HepG2 (cell line): ENCODE data around the gene AKR1A1. TPM values are rescaled to one million over a fixed set of nuclear protein-coding genes. Genes with fewer than 3 reads are reported as not detected.

Source experiments
- ARHGAP35 ChIP-seq: sonication (generic); formaldehyde crosslinking; IDR thresholded peaks from 2 replicates; pipeline ENCODE4 v1.9.0; 2022; ENCODE audit warnings: mild to moderate bottlenecking, inconsistent platforms, moderate library complexity, missing genetic modification reagents, borderline replicate concordance
- CREM ChIP-seq, 2 experiments: sonication (generic) in 1 of 2; formaldehyde crosslinking in 1 of 2; IDR thresholded peaks; 2 replicates each; pipeline versions ENCODE4 v1.4.0 to v1.6.1; 2016 to 2020; ENCODE audit warnings: antibody characterized with exemption in 1 of 2, mild to moderate bottlenecking in 1 of 2, missing genetic modification reagents in 1 of 2
- ETV6 ChIP-seq: sonication (generic); formaldehyde crosslinking; conservative IDR thresholded peaks from 2 replicates; pipeline ENCODE4 v1.4.0; 2020; ENCODE audit warnings: missing genetic modification reagents
- JUNB ChIP-seq: sonication (generic); formaldehyde crosslinking; IDR thresholded peaks from 2 replicates; pipeline ENCODE4 v1.8.0; 2022; ENCODE audit warnings: missing genetic modification reagents, mild to moderate bottlenecking, borderline replicate concordance
- MBD4 ChIP-seq: IDR thresholded peaks from 2 replicates; pipeline ENCODE4 v1.6.1; 2012; ENCODE audit warnings: low read length, inconsistent platforms, borderline replicate concordance
- NBN ChIP-seq: fragments of 450-650 bp; conservative IDR thresholded peaks from 2 replicates; pipeline ENCODE4 v1.6.1; 2017
- NCOR1 ChIP-seq: fragments of 200-600 bp; sonication (generic); IDR thresholded peaks from 2 replicates; pipeline ENCODE4 v1.7.0; 2017; ENCODE audit warnings: antibody characterized with exemption, low read length, borderline replicate concordance
- NR2F6 ChIP-seq, 2 experiments: IDR thresholded peaks; 2 replicates each; pipeline ENCODE4 v1.6.1; 2016; ENCODE audit warnings: antibody characterized with exemption in 1 of 2, mild to moderate bottlenecking in 1 of 2
- SIN3A ChIP-seq: IDR thresholded peaks from 2 replicates; pipeline ENCODE4 v1.6.1; 2011; ENCODE audit warnings: low read depth, mild to moderate bottlenecking, control low read depth, low read length, borderline replicate concordance
- TAF1 ChIP-seq: sonication (generic); formaldehyde crosslinking; IDR thresholded peaks from 2 replicates; pipeline ENCODE4 v1.4.0; 2020; ENCODE audit warnings: missing genetic modification reagents
- ZMYM2 ChIP-seq: sonication (generic); formaldehyde crosslinking; IDR thresholded peaks from 2 replicates; pipeline ENCODE4 v1.8.0; 2022; ENCODE audit warnings: mild to moderate bottlenecking, missing genetic modification reagents
- ZNF160 ChIP-seq: sonication (generic); formaldehyde crosslinking; IDR thresholded peaks from 2 replicates; pipeline ENCODE4 v1.8.0; 2022; ENCODE audit warnings: mild to moderate bottlenecking, inconsistent platforms, missing genetic modification reagents
- ZNF562 ChIP-seq: sonication (generic); formaldehyde crosslinking; IDR thresholded peaks from 2 replicates; pipeline ENCODE4 v1.8.0; 2022; ENCODE audit warnings: missing genetic modification reagents, borderline replicate concordance
- ZNF691 ChIP-seq: sonication (generic); formaldehyde crosslinking; IDR thresholded peaks from 2 replicates; pipeline ENCODE4 v1.4.0; 2020; ENCODE audit warnings: missing genetic modification reagents, low read depth, mild to moderate bottlenecking, borderline replicate concordance
- ZNF782 ChIP-seq: sonication (generic); formaldehyde crosslinking; IDR thresholded peaks from 2 replicates; pipeline ENCODE4 v1.4.0; 2020; ENCODE audit warnings: missing genetic modification reagents, mild to moderate bottlenecking, borderline replicate concordance
- polyA plus RNA-seq, 8 experiments: library from polyadenylated mRNA; depleted of rRNA in 3 of 8; stranded (reverse) in 7 of 8; unstranded in 1 of 8; fragments of >200 nt; fragmentation: Illumina TruSeq in 4 of 8; extraction: Trizol in 4 of 8; gene quantifications; 2 replicates each; pipeline versions ENCODE4 v1.2.1 to v1.2.3, GENCODE V29; 2011 to 2016; ENCODE audit warnings: low read depth in 4 of 8, missing spikeins in 1 of 8, mixed read lengths in 1 of 8; ENCODE audit not compliant: insufficient read depth in 1 of 8
- total RNA-seq, 5 experiments: library from RNA; depleted of rRNA; stranded (reverse); fragments of >200 nt; fragmentation: Illumina TruSeq; extraction: Trizol; gene quantifications; 2 replicates each; pipeline ENCODE4 v1.2.3, GENCODE V29; 2016; ENCODE audit warnings: low read depth in 1 of 5
- TF ChIP-seq, protein P1 (sequence below): sonication (generic); formaldehyde crosslinking; IDR thresholded peaks from 2 replicates; pipeline ENCODE4 v1.4.0; 2020; ENCODE audit warnings: missing genetic modification reagents, mild to moderate bottlenecking, borderline replicate concordance
- TF ChIP-seq, protein P2 (sequence below): sonication (generic); formaldehyde crosslinking; IDR thresholded peaks from 2 replicates; pipeline ENCODE4 v1.9.0; 2021; ENCODE audit warnings: mild to moderate bottlenecking, missing genetic modification reagents

AKR1A1 gene
- total and polyA plus RNA-seq, 2 of the 13 experiments (the other 11 are each of a cell fraction or from before 2014, with no cell fraction given): 181 to 217 TPM

GRCh38 chr1:45521413-45522323 is 29.0 kb upstream of the AKR1A1 start, which contains the start of gene PRDX1 (continued):
- TF ChIP-seq, protein P1, sequence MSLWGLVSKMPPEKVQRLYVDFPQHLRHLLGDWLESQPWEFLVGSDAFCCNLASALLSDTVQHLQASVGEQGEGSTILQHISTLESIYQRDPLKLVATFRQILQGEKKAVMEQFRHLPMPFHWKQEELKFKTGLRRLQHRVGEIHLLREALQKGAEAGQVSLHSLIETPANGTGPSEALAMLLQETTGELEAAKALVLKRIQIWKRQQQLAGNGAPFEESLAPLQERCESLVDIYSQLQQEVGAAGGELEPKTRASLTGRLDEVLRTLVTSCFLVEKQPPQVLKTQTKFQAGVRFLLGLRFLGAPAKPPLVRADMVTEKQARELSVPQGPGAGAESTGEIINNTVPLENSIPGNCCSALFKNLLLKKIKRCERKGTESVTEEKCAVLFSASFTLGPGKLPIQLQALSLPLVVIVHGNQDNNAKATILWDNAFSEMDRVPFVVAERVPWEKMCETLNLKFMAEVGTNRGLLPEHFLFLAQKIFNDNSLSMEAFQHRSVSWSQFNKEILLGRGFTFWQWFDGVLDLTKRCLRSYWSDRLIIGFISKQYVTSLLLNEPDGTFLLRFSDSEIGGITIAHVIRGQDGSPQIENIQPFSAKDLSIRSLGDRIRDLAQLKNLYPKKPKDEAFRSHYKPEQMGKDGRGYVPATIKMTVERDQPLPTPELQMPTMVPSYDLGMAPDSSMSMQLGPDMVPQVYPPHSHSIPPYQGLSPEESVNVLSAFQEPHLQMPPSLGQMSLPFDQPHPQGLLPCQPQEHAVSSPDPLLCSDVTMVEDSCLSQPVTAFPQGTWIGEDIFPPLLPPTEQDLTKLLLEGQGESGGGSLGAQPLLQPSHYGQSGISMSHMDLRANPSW (CRISPR knock-in tag): no peak; the same call in none of the 2 replicates
- peak; percentile 83 for TF ChIP-seq ZNF691 (CRISPR knock-in tag)
- TF ChIP-seq ETV6 (CRISPR knock-in tag): peak; percentile 97
- no peak for TF ChIP-seq MBD4
- TF ChIP-seq ZNF160 (CRISPR knock-in tag): peak; percentile 96
- TF ChIP-seq, protein P2, sequence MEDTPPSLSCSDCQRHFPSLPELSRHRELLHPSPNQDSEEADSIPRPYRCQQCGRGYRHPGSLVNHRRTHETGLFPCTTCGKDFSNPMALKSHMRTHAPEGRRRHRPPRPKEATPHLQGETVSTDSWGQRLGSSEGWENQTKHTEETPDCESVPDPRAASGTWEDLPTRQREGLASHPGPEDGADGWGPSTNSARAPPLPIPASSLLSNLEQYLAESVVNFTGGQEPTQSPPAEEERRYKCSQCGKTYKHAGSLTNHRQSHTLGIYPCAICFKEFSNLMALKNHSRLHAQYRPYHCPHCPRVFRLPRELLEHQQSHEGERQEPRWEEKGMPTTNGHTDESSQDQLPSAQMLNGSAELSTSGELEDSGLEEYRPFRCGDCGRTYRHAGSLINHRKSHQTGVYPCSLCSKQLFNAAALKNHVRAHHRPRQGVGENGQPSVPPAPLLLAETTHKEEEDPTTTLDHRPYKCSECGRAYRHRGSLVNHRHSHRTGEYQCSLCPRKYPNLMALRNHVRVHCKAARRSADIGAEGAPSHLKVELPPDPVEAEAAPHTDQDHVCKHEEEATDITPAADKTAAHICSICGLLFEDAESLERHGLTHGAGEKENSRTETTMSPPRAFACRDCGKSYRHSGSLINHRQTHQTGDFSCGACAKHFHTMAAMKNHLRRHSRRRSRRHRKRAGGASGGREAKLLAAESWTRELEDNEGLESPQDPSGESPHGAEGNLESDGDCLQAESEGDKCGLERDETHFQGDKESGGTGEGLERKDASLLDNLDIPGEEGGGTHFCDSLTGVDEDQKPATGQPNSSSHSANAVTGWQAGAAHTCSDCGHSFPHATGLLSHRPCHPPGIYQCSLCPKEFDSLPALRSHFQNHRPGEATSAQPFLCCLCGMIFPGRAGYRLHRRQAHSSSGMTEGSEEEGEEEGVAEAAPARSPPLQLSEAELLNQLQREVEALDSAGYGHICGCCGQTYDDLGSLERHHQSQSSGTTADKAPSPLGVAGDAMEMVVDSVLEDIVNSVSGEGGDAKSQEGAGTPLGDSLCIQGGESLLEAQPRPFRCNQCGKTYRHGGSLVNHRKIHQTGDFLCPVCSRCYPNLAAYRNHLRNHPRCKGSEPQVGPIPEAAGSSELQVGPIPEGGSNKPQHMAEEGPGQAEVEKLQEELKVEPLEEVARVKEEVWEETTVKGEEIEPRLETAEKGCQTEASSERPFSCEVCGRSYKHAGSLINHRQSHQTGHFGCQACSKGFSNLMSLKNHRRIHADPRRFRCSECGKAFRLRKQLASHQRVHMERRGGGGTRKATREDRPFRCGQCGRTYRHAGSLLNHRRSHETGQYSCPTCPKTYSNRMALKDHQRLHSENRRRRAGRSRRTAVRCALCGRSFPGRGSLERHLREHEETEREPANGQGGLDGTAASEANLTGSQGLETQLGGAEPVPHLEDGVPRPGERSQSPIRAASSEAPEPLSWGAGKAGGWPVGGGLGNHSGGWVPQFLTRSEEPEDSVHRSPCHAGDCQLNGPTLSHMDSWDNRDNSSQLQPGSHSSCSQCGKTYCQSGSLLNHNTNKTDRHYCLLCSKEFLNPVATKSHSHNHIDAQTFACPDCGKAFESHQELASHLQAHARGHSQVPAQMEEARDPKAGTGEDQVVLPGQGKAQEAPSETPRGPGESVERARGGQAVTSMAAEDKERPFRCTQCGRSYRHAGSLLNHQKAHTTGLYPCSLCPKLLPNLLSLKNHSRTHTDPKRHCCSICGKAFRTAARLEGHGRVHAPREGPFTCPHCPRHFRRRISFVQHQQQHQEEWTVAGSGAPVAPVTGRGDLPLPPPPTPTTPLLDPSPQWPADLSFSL (CRISPR knock-in tag): no peak
- peak; percentile 97 for TF ChIP-seq SIN3A
- TF ChIP-seq ZMYM2 (CRISPR knock-in tag): no peak
- TF ChIP-seq ZNF562 (CRISPR knock-in tag): peak; percentile 63; the same call in 1 of the 2 replicates
- peak; percentile 91; the same call in 1 of the 2 replicates for TF ChIP-seq ZNF782
- no peak for TF ChIP-seq NBN
- peak; percentile 99 for TF ChIP-seq TAF1
- TF ChIP-seq NCOR1: peak; percentile 61; the same call in 1 of the 2 replicates
- no peak for TF ChIP-seq NR2F6 (IDR thresholded peaks at IDR 0.05)
- TF ChIP-seq NR2F6 (CRISPR knock-in tag; IDR thresholded peaks at IDR 0.05): peak; percentile 71; the same call in 1 of the 2 replicates
- TF ChIP-seq CREM (IDR thresholded peaks at IDR 0.05): peak; percentile 69
- TF ChIP-seq CREM (CRISPR knock-in tag; IDR thresholded peaks at IDR 0.05): no peak
- peak; percentile 97 for TF ChIP-seq ARHGAP35
- peak; percentile 81 for TF ChIP-seq JUNB (CRISPR knock-in tag)
